D341Med (cell line): ENCODE data around the gene YJEFN3.

Source experiments
- DNase-seq: peaks from one replicate; pipeline ENCODE4 v3.0.0; 2012; ENCODE audit warnings: low spot score

Gene YJEFN3

DNA sequence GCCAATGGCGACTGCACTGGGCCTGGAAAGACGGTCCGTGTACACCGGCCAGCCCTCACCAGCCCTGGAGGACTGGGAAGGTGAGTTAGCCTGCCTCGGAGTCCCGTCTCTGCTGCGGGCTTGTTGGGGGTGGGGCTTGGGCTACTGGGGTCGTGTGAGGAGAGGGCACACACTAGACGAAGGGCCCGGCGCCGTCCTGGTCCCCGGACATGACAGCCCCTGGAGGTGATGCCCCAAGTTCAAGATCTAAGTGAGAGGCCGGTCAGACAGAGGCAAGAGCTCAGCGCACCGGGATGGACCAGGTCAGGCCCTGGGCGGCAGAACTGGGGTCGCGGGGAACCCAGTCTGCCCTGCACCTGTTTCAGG is 11.0 kb downstream of the YJEFN3 start:
- no peak for DNase-seq

DNA sequence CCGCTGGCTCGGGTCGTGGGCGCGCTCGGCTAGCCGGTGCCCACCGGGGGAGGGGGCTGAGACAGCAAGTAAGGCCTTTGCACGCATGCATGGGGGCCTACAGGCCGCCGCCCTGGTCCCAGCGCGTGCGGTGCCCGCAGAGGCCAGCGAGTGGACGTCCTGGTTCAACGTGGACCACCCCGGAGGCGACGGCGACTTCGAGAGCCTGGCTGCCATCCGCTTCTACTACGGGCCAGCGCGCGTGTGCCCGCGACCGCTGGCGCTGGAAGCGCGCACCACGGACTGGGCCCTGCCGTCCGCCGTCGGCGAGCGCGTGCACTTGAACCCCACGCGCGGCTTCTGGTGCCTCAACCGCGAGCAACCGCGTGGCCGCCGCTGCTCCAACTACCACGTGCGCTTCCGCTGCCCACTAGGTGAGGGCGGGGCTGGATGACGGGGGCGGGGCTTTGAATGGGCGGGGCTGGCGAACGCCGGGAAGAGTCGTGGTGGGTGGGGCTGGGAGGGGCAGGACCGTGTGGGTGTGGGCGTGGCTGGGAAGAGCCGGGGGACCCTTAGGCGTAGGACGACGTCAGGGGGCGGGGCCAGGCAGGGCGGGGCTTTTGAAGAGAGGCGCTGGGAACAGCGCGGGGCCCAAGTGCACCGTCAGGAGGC is 11.5 kb downstream of the YJEFN3 start:
- no peak for DNase-seq

DNA sequence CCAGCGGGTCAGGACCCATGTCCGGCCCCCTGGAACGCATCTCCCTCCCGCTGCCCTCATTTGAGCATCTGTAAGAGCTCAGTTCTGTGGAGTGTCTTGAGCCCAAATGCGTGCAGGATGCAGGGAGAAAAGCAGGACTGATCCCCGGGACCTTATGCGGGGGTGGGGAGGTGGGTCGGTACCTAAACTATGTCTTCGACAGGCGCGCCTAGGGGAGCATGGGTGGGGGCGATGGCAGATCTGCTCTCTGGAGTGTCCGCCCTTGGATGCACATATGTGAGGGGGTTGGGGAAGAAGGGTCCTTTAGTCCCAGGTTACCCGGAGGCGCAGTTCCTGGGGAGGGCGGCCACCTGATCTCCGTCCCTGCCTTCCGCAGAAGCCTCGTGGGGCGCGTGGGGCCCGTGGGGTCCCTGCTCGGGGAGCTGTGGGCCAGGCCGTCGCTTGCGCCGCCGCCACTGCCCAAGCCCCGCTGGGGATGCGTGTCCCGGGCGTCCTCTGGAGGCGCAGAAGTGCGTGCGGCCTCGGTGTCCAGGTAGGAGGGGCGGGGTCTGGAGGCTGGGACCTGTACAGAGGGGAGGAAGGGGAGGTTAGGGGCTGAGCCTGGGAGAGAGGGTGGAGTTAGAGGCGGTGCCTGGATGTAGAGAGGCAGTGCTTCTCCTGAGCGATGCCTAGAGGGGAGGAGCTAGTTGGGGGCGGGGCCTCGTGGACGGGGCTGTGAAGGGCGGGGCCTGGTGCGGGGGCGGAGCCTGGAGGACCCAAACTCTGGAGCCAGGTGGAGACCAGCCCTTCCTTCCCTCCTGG is 12.2 kb downstream of the YJEFN3 start:
- no peak for DNase-seq

DNA sequence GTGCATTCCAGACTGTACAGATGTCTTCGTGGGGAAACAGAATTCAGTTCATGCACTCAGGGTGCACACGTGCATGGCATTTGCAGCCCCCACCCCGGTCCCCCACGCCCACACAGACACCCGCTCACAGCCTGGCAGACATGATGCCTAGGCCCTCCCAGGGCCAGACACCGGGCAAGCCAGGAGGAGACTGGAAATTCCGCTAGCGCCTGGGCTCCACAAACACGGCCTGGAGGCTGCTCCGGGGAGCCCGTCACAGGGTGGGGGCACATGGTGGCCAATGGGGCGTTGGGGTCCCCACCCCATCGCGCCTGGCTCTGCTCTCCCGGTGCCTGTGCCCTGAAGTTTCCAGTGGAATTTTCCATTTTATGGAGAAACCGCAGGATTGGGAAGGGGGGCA is 12.9 kb downstream of the YJEFN3 start:
- DNase-seq, result no peak

DNA sequence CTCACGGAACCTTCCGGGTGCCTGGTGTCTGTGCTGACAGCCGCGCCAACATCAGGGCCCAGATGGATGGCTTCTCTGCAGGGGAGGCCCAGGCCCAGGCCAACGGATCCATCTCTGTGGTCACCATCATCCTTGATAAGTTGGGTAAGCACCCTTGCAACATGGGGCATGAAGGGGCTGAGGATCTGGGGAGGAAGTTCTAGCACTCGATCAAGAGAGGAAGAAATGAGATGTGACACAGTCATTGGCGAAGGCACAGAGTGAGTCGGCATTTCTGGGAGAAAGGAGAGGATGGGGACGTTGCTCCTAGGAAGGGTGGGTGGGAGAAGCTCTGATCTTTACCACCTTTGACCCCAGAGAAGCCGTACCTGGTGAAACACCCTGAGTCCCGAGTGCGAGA is 13.8 kb downstream of the YJEFN3 start:
- no peak for DNase-seq

DNA sequence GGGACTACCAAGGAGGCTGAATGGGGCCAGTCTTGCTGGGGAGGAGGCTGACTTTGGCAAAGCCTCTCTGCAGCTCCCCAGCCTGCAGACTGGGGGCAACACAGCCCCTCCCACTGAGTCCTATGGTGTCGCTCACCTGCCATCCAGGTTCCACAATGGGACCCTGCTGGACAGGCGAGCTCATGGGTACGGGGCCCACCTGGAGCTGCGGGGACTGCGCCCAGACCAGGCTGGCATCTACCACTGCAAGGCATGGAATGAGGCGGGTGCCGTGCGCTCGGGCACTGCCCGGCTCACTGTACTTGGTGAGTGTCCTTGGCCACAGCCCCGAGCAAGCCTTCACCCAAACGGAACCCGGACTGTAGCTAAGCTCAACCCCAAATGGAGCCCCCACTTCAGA is 14.4 kb downstream of the YJEFN3 start:
- DNase-seq, result no peak

DNA sequence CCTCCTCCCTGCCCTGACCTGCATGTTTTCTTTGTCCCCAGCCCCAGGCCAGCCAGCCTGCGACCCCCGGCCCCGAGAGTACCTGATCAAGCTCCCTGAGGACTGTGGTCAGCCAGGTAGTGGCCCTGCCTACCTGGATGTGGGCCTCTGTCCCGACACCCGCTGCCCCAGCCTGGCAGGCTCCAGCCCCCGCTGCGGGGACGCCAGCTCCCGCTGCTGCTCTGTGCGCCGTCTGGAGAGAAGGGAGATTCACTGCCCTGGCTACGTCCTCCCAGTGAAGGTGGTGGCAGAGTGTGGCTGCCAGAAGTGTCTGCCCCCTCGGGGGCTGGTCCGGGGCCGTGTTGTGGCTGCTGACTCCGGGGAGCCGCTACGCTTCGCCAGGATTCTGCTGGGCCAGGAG is 14.9 kb downstream of the YJEFN3 start:
- no peak for DNase-seq

DNA sequence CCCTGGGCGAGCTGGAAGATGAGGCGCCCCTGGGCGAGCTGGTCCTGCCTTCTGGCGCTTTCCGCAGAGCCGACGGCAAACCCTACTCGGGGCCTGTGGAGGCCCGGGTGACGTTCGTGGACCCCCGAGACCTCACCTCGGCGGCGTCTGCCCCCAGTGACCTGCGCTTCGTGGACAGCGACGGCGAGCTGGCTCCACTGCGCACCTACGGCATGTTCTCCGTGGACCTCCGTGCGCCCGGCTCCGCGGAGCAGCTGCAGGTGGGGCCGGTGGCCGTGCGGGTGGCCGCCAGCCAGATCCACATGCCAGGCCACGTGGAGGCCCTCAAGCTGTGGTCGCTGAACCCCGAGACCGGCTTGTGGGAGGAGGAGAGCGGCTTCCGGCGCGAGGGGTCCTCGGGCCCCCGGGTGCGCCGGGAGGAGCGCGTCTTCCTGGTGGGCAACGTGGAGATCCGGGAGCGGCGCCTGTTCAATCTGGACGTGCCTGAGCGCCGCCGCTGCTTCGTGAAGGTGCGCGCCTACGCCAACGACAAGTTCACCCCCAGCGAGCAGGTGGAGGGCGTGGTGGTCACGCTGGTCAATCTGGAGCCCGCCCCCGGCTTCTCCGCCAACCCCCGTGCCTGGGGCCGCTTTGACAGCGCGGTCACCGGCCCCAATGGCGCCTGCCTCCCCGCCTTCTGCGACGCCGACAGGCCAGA is 15.7 kb downstream of the YJEFN3 start:
- DNase-seq, result no peak

DNA sequence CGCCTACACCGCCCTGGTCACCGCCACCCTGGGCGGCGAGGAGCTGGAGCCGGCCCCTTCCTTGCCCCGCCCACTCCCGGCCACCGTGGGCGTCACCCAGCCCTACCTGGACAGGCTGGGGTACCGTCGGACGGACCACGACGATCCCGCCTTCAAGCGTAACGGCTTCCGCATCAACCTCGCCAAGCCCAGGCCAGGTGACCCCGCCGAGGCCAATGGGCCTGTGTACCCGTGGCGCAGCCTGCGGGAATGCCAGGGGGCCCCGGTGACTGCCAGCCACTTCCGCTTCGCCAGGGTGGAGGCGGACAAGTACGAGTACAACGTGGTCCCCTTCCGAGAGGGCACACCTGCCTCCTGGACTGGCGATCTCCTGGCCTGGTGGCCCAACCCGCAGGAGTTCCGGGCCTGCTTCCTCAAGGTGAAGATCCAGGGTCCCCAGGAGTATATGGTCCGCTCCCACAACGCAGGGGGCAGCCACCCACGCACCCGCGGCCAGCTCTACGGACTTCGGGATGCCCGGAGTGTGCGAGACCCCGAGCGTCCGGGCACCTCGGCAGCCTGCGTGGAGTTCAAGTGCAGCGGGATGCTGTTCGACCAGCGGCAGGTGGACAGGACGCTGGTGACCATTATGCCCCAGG is 16.4 kb downstream of the YJEFN3 start:
- DNase-seq, result no peak

DNA sequence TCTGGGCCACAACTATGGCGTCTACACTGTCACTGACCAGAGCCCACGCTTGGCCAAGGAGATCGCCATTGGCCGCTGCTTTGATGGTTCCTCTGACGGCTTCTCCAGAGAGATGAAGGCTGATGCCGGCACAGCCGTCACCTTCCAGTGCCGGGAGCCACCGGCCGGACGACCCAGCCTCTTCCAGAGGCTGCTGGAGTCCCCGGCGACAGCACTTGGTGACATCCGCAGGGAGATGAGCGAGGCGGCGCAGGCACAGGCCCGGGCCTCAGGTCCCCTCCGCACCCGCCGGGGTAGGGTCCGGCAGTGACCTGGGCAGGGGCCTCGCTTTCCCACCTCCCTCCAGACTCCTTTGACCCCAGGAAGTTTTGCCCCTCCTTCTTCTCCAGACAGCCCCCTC is 17.0 kb downstream of the YJEFN3 start:
- no peak for DNase-seq

DNA sequence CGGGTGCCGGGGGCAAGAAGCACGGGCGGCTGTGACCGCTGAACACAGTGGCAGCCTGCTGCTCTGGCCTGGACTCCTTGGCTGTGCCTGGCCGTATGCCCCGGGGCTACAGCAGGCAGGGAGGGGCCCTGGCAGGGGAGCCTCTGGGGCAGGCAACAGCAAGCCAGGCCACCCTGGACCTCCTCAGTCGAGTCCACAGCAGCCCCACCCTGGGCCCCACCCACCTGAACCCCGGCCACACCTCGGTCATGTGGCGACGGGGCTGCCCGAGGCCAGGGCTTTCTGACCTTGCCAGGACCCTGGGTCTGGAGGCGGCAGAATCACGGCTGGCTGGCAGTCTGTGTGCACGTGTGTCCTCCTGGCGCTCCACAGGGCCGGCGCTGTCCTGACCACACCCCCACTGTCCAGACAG is 18.0 kb downstream of the YJEFN3 start:
- no peak for DNase-seq

DNA sequence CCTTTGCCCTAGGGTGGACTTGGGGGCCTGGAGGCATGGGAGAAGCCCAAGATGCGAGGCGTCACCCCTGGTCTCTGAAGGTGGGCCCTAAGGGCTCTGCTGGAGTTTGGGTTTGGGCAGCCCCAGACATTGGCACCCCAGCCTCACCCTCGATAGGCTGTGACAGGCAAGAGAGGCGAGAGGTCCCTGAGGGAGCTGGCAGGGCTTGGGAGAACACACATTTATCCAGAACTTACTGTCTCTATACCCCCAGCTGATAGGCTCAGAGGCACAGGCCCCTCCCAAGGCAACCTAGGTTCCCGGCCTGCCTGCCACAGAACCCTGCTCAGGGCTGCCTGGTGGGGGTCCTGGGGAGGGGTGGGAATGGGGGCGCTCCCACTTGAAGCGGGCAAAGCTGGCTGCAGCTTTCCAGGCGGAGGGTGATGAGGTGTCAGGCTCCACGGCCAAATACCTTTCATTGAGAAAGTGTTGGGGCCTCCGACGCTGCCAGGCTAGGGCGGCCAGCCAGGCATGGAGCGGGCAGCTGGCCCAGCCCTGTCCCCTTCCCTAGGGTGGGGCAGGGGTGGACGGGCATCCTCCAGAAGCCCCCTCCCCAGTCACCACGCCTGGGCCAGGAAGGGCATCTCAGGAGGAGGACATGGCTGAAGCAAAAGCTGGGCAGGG is 19.1 kb downstream of the YJEFN3 start:
- no peak for DNase-seq

DNA sequence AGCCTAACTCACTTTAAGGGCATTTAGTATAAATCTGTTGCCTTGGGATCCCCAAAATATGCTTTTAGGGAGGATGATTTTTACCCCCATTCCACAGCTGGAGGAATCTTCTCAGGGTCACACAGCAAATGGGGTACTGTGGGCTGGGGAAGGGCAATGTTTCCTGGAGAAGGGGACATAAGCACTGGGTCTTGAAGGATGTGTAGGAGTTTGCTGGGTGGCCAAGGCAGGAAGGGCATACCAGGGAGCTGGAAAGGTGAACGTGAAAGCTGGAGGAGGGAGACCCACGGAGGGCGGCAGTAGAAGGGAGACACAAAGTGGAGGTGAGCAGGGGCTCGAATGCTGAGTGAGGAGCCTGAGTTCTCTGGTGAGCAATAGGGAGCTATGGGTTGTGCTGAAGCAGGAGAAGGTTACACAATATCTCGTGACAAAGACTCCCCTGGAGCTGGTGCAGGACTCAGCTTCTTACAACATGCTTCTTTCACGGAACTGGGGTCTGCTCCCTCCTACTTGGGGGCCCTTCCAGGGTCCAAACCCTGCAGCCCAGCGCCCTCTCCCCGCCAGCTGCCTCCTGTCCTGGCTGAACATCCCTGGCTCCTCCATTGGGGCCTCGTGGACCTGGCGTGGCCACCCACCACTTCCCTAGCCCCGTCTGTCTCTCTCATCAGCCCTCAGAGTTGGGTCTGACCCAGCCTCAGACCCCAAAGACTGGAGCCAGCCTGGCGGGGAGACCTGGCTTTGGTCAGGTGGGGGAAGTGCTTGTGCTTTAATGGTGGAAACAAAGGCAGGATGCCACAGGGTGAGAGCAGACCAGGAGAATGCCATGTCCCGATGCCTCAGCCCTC is 20.4 kb downstream of the YJEFN3 start:
- DNase-seq, result no peak

DNA sequence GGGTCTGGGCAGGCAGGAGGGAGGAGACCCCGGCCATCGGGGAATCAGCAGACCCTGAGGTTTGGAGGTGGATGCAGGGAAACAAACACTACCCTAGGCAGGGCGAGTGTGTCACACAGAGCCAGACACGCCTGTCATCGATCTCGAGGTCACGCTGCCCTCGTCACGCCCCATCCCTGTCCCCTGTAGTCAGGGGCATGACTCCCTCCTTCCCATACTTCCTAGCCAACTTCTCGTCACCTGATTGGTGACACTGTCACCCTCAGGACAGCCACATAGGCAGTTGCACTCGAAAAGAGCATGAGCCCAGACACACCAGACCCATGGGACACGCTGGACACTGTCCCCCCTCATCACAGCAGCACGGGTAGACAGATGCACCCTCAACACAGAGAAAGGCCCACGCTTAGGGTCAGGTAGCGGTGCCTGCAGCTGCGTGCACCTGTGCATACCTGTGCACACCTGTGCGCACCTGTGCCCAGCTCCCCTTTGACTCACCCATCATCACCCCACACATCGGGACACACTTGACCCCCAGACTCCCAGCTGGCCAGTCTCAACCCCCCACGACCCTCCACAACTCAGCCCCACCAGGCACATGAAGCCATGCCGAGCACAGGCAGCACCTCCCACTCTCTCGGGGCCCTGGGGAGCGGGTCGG is 21.2 kb downstream of the YJEFN3 start:
- no peak for DNase-seq

DNA sequence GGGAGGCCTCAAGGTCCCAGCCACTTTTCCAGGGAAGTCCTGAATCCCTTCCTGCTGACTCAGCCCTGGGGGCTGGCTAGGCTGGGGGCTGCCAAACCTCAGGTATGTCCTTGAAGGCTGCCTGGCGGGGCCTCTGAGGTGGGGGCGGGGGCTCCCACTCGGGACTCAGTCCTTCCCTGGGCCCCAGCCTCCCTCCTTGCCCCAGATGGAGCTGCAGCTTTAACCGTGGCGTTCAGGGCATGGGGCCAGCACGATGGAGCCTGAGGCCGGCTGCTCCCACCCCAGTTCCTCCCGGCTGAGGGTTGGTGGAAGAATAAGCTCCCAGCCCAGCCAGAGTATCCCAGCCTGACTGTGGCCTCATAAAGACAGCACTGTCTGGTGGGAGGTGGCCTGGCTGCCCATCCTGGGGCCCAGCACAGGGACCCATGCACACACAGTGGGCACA is 21.8 kb downstream of the YJEFN3 start:
- DNase-seq, result no peak

DNA sequence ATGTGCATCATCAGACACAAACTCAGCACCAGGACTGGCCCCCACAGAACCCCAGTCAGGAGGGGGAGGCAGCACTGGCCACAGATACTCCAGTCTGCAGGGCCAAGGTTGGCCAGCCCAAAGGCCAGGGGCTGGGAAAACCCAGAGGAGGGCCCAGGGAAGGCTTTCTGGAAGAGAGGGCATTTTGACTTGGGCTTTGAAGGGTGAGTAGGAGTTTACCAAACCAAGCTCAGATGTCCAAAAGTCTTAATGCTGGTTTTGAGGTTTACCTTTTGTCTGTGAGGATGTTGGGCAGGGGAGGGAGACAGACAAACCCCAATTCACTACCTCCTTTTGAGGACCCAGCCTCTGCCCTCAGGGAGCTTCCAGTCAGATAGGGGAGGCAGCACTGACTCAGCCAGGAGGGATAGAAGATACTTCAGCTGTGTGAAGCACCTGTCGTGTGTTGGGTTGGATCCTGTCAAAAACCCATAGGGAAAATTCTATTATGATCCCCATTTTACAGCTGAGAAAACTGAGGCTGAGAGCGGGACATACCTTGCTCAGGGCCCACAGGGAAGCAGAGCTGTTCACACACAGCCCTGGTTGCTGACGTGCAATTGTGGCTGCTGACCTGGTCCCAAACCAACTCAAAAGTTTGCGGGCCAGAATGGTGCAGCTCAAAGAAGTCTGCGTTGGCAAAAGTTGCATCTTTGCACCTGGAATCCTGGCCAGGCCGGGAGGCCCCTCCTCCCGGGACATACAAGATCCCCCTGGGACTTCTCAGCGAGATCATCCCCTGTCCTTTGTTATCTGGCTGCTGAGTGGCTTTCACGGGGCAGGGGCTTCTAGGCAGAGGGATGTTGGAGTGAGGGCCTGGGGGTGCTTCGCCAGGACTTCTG is 22.5 kb downstream of the YJEFN3 start:
- peak; percentile 65 for DNase-seq

DNA sequence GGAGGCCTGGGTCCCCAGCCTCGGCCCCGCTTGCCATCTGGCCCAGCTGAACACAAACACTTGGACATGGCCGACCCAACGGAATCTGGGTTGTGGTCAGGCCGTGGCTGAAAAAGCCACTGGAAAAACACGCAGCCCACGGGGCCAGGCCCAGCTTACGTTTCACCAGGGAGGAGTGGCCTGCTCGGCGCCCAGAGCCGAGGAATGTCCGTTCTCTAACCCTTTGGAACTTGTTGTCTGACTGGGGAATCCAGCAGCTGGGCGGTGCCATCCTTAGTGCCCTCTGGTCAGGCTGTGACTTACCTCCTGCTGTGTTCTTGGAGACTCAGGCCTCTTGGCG is 23.1 kb downstream of the YJEFN3 start:
- no peak for DNase-seq

DNA sequence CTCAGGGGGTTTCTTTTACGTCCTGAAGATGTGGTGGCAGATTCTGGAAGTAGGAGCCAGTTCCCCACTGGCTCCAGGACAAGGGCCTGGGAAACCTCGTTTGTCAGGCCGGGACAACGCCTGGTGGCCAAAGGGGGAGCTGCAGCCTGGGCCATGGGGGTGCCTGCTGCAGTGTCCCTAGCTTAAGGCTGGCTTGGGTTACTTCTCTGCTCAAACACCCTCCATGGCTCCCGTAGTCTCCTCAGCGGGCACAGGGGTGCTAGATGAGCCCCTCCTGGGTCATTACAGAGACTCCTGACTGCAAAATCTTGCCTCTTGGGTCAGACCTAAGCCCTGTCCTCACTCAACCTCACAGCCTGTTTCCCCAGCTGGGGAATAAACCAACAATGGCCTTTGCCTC is 24.1 kb downstream of the YJEFN3 start:
- DNase-seq, result peak; percentile 78

DNA sequence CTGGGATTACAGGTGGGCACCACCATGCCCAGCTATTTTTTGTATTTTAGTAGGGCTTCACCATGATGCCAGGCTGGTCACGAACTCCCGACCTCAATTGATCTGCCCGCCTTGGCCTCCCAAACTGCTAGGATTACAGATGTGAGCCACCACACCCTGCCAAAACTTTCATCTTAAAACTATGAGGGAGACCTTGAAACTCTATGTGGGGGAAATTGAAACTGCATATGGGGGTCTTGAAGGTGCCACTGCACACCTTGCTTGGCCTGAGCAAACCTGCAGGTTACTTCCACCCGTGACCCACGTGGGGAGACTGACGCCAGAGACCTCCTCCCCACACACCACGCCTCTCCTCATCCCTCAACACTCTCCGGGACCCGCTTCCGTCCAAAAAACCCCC is 25.0 kb downstream of the YJEFN3 start:
- DNase-seq, result no peak
